ENCODE measurements around the gene OPN4.

DNA sequence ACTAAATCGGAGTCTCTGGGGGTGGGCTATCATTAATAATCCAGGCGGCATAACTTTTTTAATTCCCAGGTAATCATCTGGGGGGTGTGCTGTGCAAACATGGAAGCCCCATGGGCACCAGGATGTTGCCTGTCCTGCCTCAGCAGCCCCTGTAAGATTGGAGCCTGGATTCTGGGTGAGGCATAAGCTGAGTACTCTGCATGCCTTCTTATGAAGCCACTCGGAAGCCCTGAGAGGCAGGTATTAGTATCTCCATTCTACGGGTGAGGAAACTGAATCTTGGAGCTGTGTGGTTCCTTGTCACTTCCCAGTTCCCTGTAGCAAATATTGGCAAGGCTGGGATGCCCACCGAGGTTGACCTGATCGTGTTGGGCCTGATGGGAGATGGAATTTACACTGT, 7.4 kb upstream of the OPN4 start:
- TF ChIP-seq CTCF (IDR thresholded peaks at IDR 0.05; ENCODE audit: extremely low read depth in 1 of 2, insufficient read depth in 1 of 2, low read depth in 1 of 2, low read length in 2 of 2) (no peak), EZH2 (IDR thresholded peaks at IDR 0.05; ENCODE audit: borderline replicate concordance, low read depth, low read length, severe bottlenecking) (no peak), POLR2AphosphoS5 (IDR thresholded peaks at IDR 0.05; ENCODE audit: insufficient read depth, low read depth, low read length) (no peak), POLR2A (IDR thresholded peaks at IDR 0.05; ENCODE audit: low read depth, low read length) (no peak), JUN (IDR thresholded peaks at IDR 0.05; ENCODE audit: borderline replicate concordance, insufficient read depth, insufficient read length, low read depth) (no peak), MYC (IDR thresholded peaks at IDR 0.05; ENCODE audit: low read depth, low read length) (no peak), GATA2 (IDR thresholded peaks at IDR 0.05; ENCODE audit: insufficient read depth, insufficient read length, low read depth, low read length) (no peak), FOS (IDR thresholded peaks at IDR 0.05; ENCODE audit: borderline replicate concordance, insufficient read depth, low read length) (no peak)
- TF ChIP-seq, protein P1, sequence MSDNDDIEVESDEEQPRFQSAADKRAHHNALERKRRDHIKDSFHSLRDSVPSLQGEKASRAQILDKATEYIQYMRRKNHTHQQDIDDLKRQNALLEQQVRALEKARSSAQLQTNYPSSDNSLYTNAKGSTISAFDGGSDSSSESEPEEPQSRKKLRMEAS (IDR thresholded peaks at IDR 0.05; ENCODE audit: insufficient read depth, insufficient read length), result no peak

All from endothelial cell of umbilical vein (primary cell).